Measurements from ENCODE around the gene TNFRSF25. TPM values are rescaled to one million over a fixed set of nuclear protein-coding genes. Genes with fewer than 3 reads are reported as not detected.

The TNFRSF25 gene
- total and polyA plus RNA-seq, 2 donors (not counting 1 experiment from before 2014, with no cell fraction given): 0.24 to 1.5 TPM

- Histone ChIP-seq H3K9ac (ENCODE audit: insufficient read depth, low read length) (no peak overlapping the region), H3K79me2 (ENCODE audit: control insufficient read depth, insufficient read depth, low read length) (no peaks in the 10 kb centered on the region)
Measured at GRCh38 chr1:6488602-6489382, 22.8 kb upstream of the TNFRSF25 start.

GRCh38 chr1:6487804-6488484, 22.0 kb upstream of the TNFRSF25 start:
- Histone ChIP-seq H3K9me3 (ENCODE audit: control insufficient read depth, insufficient read depth, low read depth, low read length) (no peaks in the 10 kb centered on the region), H3K4me2 (ENCODE audit: extremely low read depth, insufficient read depth, low read length) (no peak overlapping the region), H4K20me1 (ENCODE audit: control insufficient read depth, extremely low read depth, insufficient read depth, low read length) (no peaks in the 10 kb centered on the region), H3K27ac (ENCODE audit: insufficient read depth, low read length) (no peak overlapping the region), H3K9ac (ENCODE audit: insufficient read depth, low read length) (no peak overlapping the region), H3K36me3 (ENCODE audit: control insufficient read depth, insufficient read depth, low read length) (no peaks in the 10 kb centered on the region), H3K4me3 (replicated peaks in 1 of 4; ENCODE audit: control extremely low read depth in 1 of 4, insufficient read depth in 1 of 4, low read depth in 3 of 4, low read length in 4 of 4) (no peak overlapping the region), H2AFZ (ENCODE audit: low read length) (no peak overlapping the region), H3K4me1 (ENCODE audit: control insufficient read depth, extremely low read depth, insufficient read depth, low read length) (no peaks in the 10 kb centered on the region), H3K27me3 (ENCODE audit: control insufficient read depth, insufficient read depth, low read length) (peaks cover 16% of the 10 kb centered on the region), H3K79me2 (ENCODE audit: control insufficient read depth, insufficient read depth, low read length) (no peaks in the 10 kb centered on the region)
- TF ChIP-seq CTCF (conservative IDR thresholded peaks at IDR 0.05 in 1 of 2, IDR thresholded peaks at IDR 0.05 in 1 of 2; ENCODE audit: low read depth in 1 of 2, low read length in 2 of 2) (no peak), EZH2 (IDR thresholded peaks at IDR 0.05; ENCODE audit: low read length, missing control alignments) (no peak)
- no peak for DNase-seq (ENCODE audit: low read depth in 2 of 2)

More at GRCh38 chr1:6488602-6489382, 22.8 kb upstream of the TNFRSF25 start:
- H3K4me3 ChIP-seq (replicated peaks in 1 of 4; ENCODE audit: control extremely low read depth in 1 of 4, insufficient read depth in 1 of 4, low read depth in 3 of 4, low read length in 4 of 4): no peak overlapping the region
- H2AFZ ChIP-seq (ENCODE audit: low read length): no peak overlapping the region
- H3K27ac ChIP-seq (ENCODE audit: insufficient read depth, low read length): no peak overlapping the region
- H3K4me2 ChIP-seq (ENCODE audit: extremely low read depth, insufficient read depth, low read length): no peak overlapping the region
- DNase-seq (ENCODE audit: low read depth in 2 of 2): no peak
- H4K20me1 ChIP-seq (ENCODE audit: control insufficient read depth, extremely low read depth, insufficient read depth, low read length): no peaks in the 10 kb centered on the region
- H3K36me3 ChIP-seq (ENCODE audit: control insufficient read depth, insufficient read depth, low read length): no peaks in the 10 kb centered on the region
- TF ChIP-seq EZH2 (IDR thresholded peaks at IDR 0.05; ENCODE audit: low read length, missing control alignments) (no peak), CTCF (conservative IDR thresholded peaks at IDR 0.05 in 1 of 2, IDR thresholded peaks at IDR 0.05 in 1 of 2; ENCODE audit: low read depth in 1 of 2, low read length in 2 of 2) (no peak)
- no peaks in the 10 kb centered on the region for H3K9me3 ChIP-seq (ENCODE audit: control insufficient read depth, insufficient read depth, low read depth, low read length)
- H3K27me3 ChIP-seq (ENCODE audit: control insufficient read depth, insufficient read depth, low read length): peaks cover 15% of the 10 kb centered on the region
- H3K4me1 ChIP-seq (ENCODE audit: control insufficient read depth, extremely low read depth, insufficient read depth, low read length): no peaks in the 10 kb centered on the region

GRCh38 chr1:6486433-6487011, 20.5 kb upstream of the TNFRSF25 start:
- no peaks in the 10 kb centered on the region for H3K36me3 ChIP-seq (ENCODE audit: control insufficient read depth, insufficient read depth, low read length)
- H3K27me3 ChIP-seq (ENCODE audit: control insufficient read depth, insufficient read depth, low read length): peaks cover 16% of the 10 kb centered on the region
- H3K9me3 ChIP-seq (ENCODE audit: control insufficient read depth, insufficient read depth, low read depth, low read length): no peaks in the 10 kb centered on the region
- H2AFZ ChIP-seq (ENCODE audit: low read length): no peak overlapping the region
- H3K9ac ChIP-seq (ENCODE audit: insufficient read depth, low read length): no peak overlapping the region
- TF ChIP-seq CTCF (conservative IDR thresholded peaks at IDR 0.05 in 1 of 2, IDR thresholded peaks at IDR 0.05 in 1 of 2; ENCODE audit: low read depth in 1 of 2, low read length in 2 of 2): peak; percentile 80 to 94
- TF ChIP-seq EZH2 (IDR thresholded peaks at IDR 0.05; ENCODE audit: low read length, missing control alignments): peak; percentile 8
- no peaks in the 10 kb centered on the region for H4K20me1 ChIP-seq (ENCODE audit: control insufficient read depth, extremely low read depth, insufficient read depth, low read length)
- H3K79me2 ChIP-seq (ENCODE audit: control insufficient read depth, insufficient read depth, low read length): no peaks in the 10 kb centered on the region
- peak; percentile 73 to 78 for DNase-seq (ENCODE audit: low read depth in 2 of 2)
- no peak overlapping the region for H3K4me3 ChIP-seq (replicated peaks in 1 of 4; ENCODE audit: control extremely low read depth in 1 of 4, insufficient read depth in 1 of 4, low read depth in 3 of 4, low read length in 4 of 4)
- H3K4me1 ChIP-seq (ENCODE audit: control insufficient read depth, extremely low read depth, insufficient read depth, low read length): no peaks in the 10 kb centered on the region
- no peak overlapping the region for H3K4me2 ChIP-seq (ENCODE audit: extremely low read depth, insufficient read depth, low read length)
- H3K27ac ChIP-seq (ENCODE audit: insufficient read depth, low read length): no peak overlapping the region

Data from fibroblast of lung (primary cell).